HepG2 (cell line): ENCODE results near the gene PPP2R2B. TPM values are rescaled to one million over a fixed set of nuclear protein-coding genes. Genes with fewer than 3 reads are reported as not detected.

Experiments used
- CHD4 ChIP-seq: fragments of 200-600 bp; sonication (generic); IDR thresholded peaks from 2 replicates; pipeline ENCODE4 v1.7.0; 2017; ENCODE audit warnings: mild to moderate bottlenecking, low read length, borderline replicate concordance
- EP300 ChIP-seq, 3 experiments: sonication (generic) in 1 of 3; formaldehyde crosslinking in 1 of 3; IDR thresholded peaks; 2 replicates each; pipeline versions ENCODE4 v1.5.1 to v1.6.1; 2011 to 2020; ENCODE audit warnings: low read depth in 2 of 3, low read length in 2 of 3, borderline replicate concordance in 1 of 3, improper control_type of control experiment in 1 of 3, mild to moderate bottlenecking in 1 of 3, missing genetic modification reagents in 1 of 3, moderate library complexity in 1 of 3
- HDAC2 ChIP-seq: sonication (generic); formaldehyde crosslinking; IDR thresholded peaks from 2 replicates; pipeline ENCODE4 v1.4.0; 2020; ENCODE audit warnings: missing genetic modification reagents
- HOXA9 ChIP-seq: sonication (generic); formaldehyde crosslinking; IDR thresholded peaks from 2 replicates; pipeline ENCODE4 v1.8.1; 2022; ENCODE audit warnings: missing genetic modification reagents, mild to moderate bottlenecking, moderate library complexity, borderline replicate concordance
- IRF9 ChIP-seq: sonication (generic); formaldehyde crosslinking; IDR thresholded peaks from 2 replicates; pipeline ENCODE4 v1.8.0; 2022; ENCODE audit warnings: missing genetic modification reagents, mild to moderate bottlenecking, borderline replicate concordance
- KMT2B ChIP-seq: IDR thresholded peaks from 2 replicates; pipeline ENCODE4 v1.6.1; 2016; ENCODE audit warnings: missing genetic modification reagents, missing compliant biosample characterization
- NCOA1 ChIP-seq: sonication (generic); formaldehyde crosslinking; IDR thresholded peaks from 2 replicates; pipeline ENCODE4 v1.9.0; 2021; ENCODE audit warnings: missing genetic modification reagents
- NR2C2 ChIP-seq: sonication (generic); formaldehyde crosslinking; IDR thresholded peaks from 2 replicates; pipeline ENCODE4 v1.4.0; 2020; ENCODE audit warnings: missing genetic modification reagents, mild to moderate bottlenecking, moderate library complexity, borderline replicate concordance
- REL ChIP-seq: sonication (generic); formaldehyde crosslinking; conservative IDR thresholded peaks from 2 replicates; pipeline ENCODE4 v1.8.0; 2022; ENCODE audit warnings: mild to moderate bottlenecking, missing genetic modification reagents, moderate library complexity
- SOX13 ChIP-seq, 3 experiments: fragments of 450-650 bp in 1 of 3; sonication (generic) in 1 of 3; formaldehyde crosslinking in 1 of 3; IDR thresholded peaks in 2 of 3; conservative IDR thresholded peaks in 1 of 3; 2 replicates each; pipeline versions ENCODE4 v1.5.0 to v1.6.1; 2016 to 2020; ENCODE audit warnings: antibody characterized with exemption in 1 of 3, mild to moderate bottlenecking in 1 of 3, missing compliant biosample characterization in 1 of 3, missing genetic modification reagents in 1 of 3, moderate library complexity in 1 of 3
- SSRP1 ChIP-seq: IDR thresholded peaks from 2 replicates; pipeline ENCODE4 v1.6.1; 2016; ENCODE audit warnings: control low read depth
- ZBTB39 ChIP-seq: sonication (generic); formaldehyde crosslinking; IDR thresholded peaks from 2 replicates; pipeline ENCODE4 v1.5.0; 2020; ENCODE audit warnings: missing genetic modification reagents
- ZIK1 ChIP-seq: sonication (generic); formaldehyde crosslinking; IDR thresholded peaks from 2 replicates; pipeline ENCODE4 v1.5.0; 2020; ENCODE audit warnings: mild to moderate bottlenecking, low read depth, missing genetic modification reagents, borderline replicate concordance
- ZNF24 ChIP-seq: fragments of 450-650 bp; IDR thresholded peaks from 2 replicates; pipeline ENCODE4 v1.6.1; 2017; ENCODE audit warnings: antibody characterized with exemption, mild to moderate bottlenecking
- ZNF281 ChIP-seq: sonication (generic); formaldehyde crosslinking; IDR thresholded peaks from 2 replicates; pipeline ENCODE4 v1.4.0; 2020; ENCODE audit warnings: missing genetic modification reagents, borderline replicate concordance
- ZNF33B ChIP-seq: sonication (generic); formaldehyde crosslinking; IDR thresholded peaks from 2 replicates; pipeline ENCODE4 v1.5.1; 2020; ENCODE audit warnings: mild to moderate bottlenecking, missing genetic modification reagents
- ZNF687 ChIP-seq: sonication (generic); formaldehyde crosslinking; IDR thresholded peaks from 2 replicates; pipeline ENCODE4 v1.5.1; 2020; ENCODE audit warnings: mild to moderate bottlenecking, missing genetic modification reagents, moderate library complexity
- ZNF747 ChIP-seq: sonication (generic); formaldehyde crosslinking; IDR thresholded peaks from 2 replicates; pipeline ENCODE4 v1.8.1; 2023; ENCODE audit warnings: missing genetic modification reagents, mild to moderate bottlenecking, borderline replicate concordance
- polyA plus RNA-seq, 8 experiments: library from polyadenylated mRNA; depleted of rRNA in 3 of 8; stranded (reverse) in 7 of 8; unstranded in 1 of 8; fragments of >200 nt; fragmentation: Illumina TruSeq in 4 of 8; extraction: Trizol in 4 of 8; gene quantifications; 2 replicates each; pipeline versions ENCODE4 v1.2.1 to v1.2.3, GENCODE V29; 2011 to 2016; ENCODE audit warnings: low read depth in 4 of 8, missing spikeins in 1 of 8, mixed read lengths in 1 of 8; ENCODE audit not compliant: insufficient read depth in 1 of 8
- total RNA-seq, 5 experiments: library from RNA; depleted of rRNA; stranded (reverse); fragments of >200 nt; fragmentation: Illumina TruSeq; extraction: Trizol; gene quantifications; 2 replicates each; pipeline ENCODE4 v1.2.3, GENCODE V29; 2016; ENCODE audit warnings: low read depth in 1 of 5

The PPP2R2B gene
- total and polyA plus RNA-seq, 2 of the 13 experiments (the other 11 are each of a cell fraction or from before 2014, with no cell fraction given), result not detected

GRCh38 chr5:146767534-146767933 lies 111.0 kb downstream of the PPP2R2B start (continued):
- no peak for TF ChIP-seq ZBTB39 (CRISPR knock-in tag)
- no peak for TF ChIP-seq HOXA9
- TF ChIP-seq ZNF747 (CRISPR knock-in tag), result no peak
- TF ChIP-seq CHD4, result no peak
- no peak for TF ChIP-seq ZNF281
- no peak for TF ChIP-seq ZNF33B (CRISPR knock-in tag)
- no peak for TF ChIP-seq KMT2B (CRISPR knock-in tag)
- TF ChIP-seq NR2C2 (CRISPR knock-in tag), result no peak
- TF ChIP-seq ZNF24, result no peak
- TF ChIP-seq SOX13 (IDR thresholded peaks at IDR 0.05), result peak; percentile 31; the same call in 1 of the 2 replicates
- peak in 1 of 2 experiments; percentile 33; a peak in 1 of 4 replicates for TF ChIP-seq SOX13 (CRISPR knock-in tag; conservative IDR thresholded peaks at IDR 0.05 in 1 of 2, IDR thresholded peaks at IDR 0.05 in 1 of 2)
- TF ChIP-seq NCOA1 (CRISPR knock-in tag), result no peak
- no peak for TF ChIP-seq IRF9 (CRISPR knock-in tag)
- TF ChIP-seq REL (CRISPR knock-in tag), result no peak
- TF ChIP-seq HDAC2 (CRISPR knock-in tag), result peak; percentile 73
- no peak for TF ChIP-seq ZNF687
- peak in 1 of 2 experiments; percentile 51; a peak in 1 of 4 replicates for TF ChIP-seq EP300 (IDR thresholded peaks at IDR 0.05; ENCODE audit: low read depth in 2 of 2, low read length in 2 of 2)
- no peak for TF ChIP-seq EP300 (CRISPR knock-in tag; IDR thresholded peaks at IDR 0.05; ENCODE audit: borderline replicate concordance)
- TF ChIP-seq SSRP1 (CRISPR knock-in tag), result no peak
- no peak for TF ChIP-seq ZIK1 (CRISPR knock-in tag)
